ENCODE measurements around the gene HLA-DPA1. TPM values are rescaled to one million over a fixed set of nuclear protein-coding genes. Genes with fewer than 3 reads are reported as not detected.

Gene HLA-DPA1
- not detected in 2 replicates for total RNA-seq (2014; rRNA removed; shearing (Covaris generic))

DNA sequence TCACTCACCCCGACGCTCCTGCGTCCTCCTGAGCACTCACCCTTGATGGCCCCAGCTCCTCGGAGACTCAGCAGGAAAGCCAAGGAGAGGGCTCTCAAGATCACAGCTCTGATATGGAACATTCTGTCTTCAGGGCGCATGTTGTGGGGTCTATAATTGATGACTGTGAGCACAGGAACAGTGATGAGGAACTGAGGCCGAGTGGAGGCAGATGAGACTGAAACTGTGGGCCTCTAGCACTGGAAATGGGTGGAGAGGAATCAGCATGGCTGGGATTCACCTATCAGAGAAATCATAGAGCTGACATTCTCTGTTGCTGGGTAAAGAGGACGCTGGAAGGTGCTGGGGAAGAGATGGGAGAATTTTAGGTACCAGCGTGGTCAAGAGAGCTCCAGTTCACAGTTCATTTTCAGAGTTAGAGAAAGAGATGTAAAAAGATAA is at the start of gene HLA-DPA1:
Gene HLA-DPA1, minus strand, starts transcription at position 219 of the 441 bp plus-strand sequence.
- DNase-seq (ENCODE audit: low read depth in 1 of 2, low spot score in 2 of 2) = no peak

GRCh38 chr6:33123181-33123580 is 49.7 kb upstream of the HLA-DPA1 start:
- no peak for DNase-seq (ENCODE audit: low read depth in 1 of 2, low spot score in 2 of 2)
- H3K27ac ChIP-seq = no peak overlapping the region
- H3K36me3 ChIP-seq = no peaks in the 10 kb centered on the region
- no peak overlapping the region for H3K4me3 ChIP-seq
- H3K4me1 ChIP-seq (replicated peaks) = no peaks in the 10 kb centered on the region
- H3K9me3 ChIP-seq (replicated peaks) = peaks cover 14% of the 10 kb centered on the region
- peaks cover 15% of the 10 kb centered on the region for H3K27me3 ChIP-seq (replicated peaks)

More for the DNA sequence above, at the start of gene HLA-DPA1:
- Histone ChIP-seq H3K27ac (no peak within 1 kb of the TSS), H3K4me3 (no peak within 1 kb of the TSS), H3K4me1 (replicated peaks) (no peaks in the 10 kb centered on the region), H3K9me3 (replicated peaks) (no peaks in the 10 kb centered on the region), H3K27me3 (replicated peaks) (peaks cover 23% of the 10 kb centered on the region; the same call in 1 of the 2 replicates), H3K36me3 (no peaks in the 10 kb centered on the region)

DNA sequence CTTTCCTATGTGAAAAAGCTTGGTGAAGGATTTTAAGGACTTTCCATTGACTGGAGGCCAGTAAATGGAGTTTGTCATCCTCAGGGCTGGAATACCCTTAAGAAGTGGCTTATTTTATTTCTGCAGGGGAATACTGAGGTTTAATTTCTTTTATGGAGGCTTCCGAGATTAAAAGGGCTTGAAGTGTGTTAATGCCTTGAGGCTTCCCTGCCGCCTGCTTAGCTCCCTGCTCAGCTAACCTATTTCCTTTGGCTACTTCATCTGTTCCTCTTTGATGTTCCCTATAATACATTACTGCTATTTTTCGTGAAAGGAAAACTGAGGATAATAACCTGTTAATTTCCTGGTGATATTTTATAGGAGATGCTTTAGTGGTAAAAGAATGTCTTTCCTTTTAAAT is 46.6 kb upstream of the HLA-DPA1 start:
- Histone ChIP-seq H3K27ac (no peak overlapping the region), H3K36me3 (no peaks in the 10 kb centered on the region), H3K4me1 (replicated peaks) (no peaks in the 10 kb centered on the region), H3K27me3 (replicated peaks) (peaks cover 31% of the 10 kb centered on the region), H3K9me3 (replicated peaks) (peaks cover 13% of the 10 kb centered on the region), H3K4me3 (no peak overlapping the region)
- no peak for DNase-seq (ENCODE audit: low read depth in 1 of 2, low spot score in 2 of 2)

DNA sequence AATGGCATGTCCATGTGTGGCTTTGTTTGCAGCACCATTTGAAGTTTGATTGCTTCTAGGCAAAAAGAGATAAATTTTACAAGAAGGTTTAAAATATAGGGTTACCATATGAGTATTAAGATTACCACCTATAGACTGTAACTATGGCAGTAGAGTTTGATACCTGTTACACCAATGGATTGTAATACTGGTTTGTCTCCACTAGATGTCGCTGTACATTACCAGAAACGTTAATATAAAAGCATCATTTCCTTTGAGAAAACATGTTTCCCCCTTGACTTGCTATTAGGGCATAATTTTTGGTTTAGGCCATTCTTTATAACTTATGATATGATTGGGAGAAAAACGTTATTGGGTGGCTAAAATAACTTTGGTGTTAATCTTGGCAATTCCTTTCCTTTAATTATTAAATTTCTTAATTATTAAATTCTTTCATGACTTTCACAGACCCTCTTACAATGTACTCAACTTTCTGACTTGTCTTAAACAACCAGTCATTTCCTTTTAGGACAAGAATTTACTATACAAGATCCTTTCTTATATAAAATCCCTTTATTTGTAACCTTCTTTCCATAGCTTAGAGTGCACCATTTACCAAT is 45.2 kb upstream of the HLA-DPA1 start:
- no peaks in the 10 kb centered on the region for H3K4me1 ChIP-seq (replicated peaks)
- H3K27me3 ChIP-seq (replicated peaks) = peaks cover 31% of the 10 kb centered on the region
- H3K9me3 ChIP-seq (replicated peaks) = peaks cover 3% of the 10 kb centered on the region
- no peak overlapping the region for H3K27ac ChIP-seq
- peak in 1 of 2 experiments; percentile 13 for DNase-seq (ENCODE audit: low read depth in 1 of 2, low spot score in 2 of 2)
- no peaks in the 10 kb centered on the region for H3K36me3 ChIP-seq
- H3K4me3 ChIP-seq = no peak overlapping the region

GRCh38 chr6:33117811-33118277 is 44.4 kb upstream of the HLA-DPA1 start:
- Histone ChIP-seq H3K27ac (no peak overlapping the region), H3K4me3 (no peak overlapping the region), H3K4me1 (replicated peaks) (no peaks in the 10 kb centered on the region), H3K9me3 (replicated peaks) (no peaks in the 10 kb centered on the region), H3K27me3 (replicated peaks) (peaks cover 31% of the 10 kb centered on the region), H3K36me3 (no peaks in the 10 kb centered on the region)
- DNase-seq (ENCODE audit: low read depth in 1 of 2, low spot score in 2 of 2) = no peak

- Histone ChIP-seq H3K4me3 (no peak overlapping the region), H3K27ac (no peak overlapping the region), H3K27me3 (replicated peaks) (peaks cover 31% of the 10 kb centered on the region), H3K9me3 (replicated peaks) (no peaks in the 10 kb centered on the region), H3K4me1 (replicated peaks) (no peaks in the 10 kb centered on the region), H3K36me3 (no peaks in the 10 kb centered on the region)
- DNase-seq (ENCODE audit: low read depth in 1 of 2, low spot score in 2 of 2) = no peak
These were observed 43.6 kb upstream of the HLA-DPA1 start for GRCh38 chr6:33116841-33117711.

- H3K27ac ChIP-seq = no peak overlapping the region
- DNase-seq (ENCODE audit: low read depth in 1 of 2, low spot score in 2 of 2) = no peak
- no peak overlapping the region for H3K4me3 ChIP-seq
- H3K9me3 ChIP-seq (replicated peaks) = no peaks in the 10 kb centered on the region
- no peaks in the 10 kb centered on the region for H3K4me1 ChIP-seq (replicated peaks)
- H3K36me3 ChIP-seq = no peaks in the 10 kb centered on the region
- peaks cover 31% of the 10 kb centered on the region for H3K27me3 ChIP-seq (replicated peaks)
These were observed 43.0 kb upstream of the HLA-DPA1 start for GRCh38 chr6:33116417-33116816.

DNA sequence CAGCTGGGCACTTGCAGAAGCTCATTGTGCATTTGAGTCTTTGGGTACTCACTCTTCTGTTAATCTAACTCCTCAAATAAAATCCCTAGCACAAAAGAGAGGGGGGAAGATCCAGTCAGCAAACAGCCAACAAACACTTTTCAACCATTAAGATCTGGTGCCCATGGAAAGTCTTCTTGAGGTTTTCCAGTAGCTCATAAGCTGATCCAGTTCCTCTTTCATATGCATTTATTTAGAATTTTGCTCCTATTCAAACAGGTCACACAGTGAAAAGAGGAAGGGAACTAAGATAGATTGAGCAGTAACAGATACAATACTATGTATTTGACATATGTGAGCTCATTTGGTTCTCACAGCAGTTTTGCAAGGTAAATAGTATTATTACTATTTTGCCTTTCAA is 41.0 kb upstream of the HLA-DPA1 start:
- peaks cover 27% of the 10 kb centered on the region for H3K27me3 ChIP-seq (replicated peaks)
- H3K4me1 ChIP-seq (replicated peaks) = no peaks in the 10 kb centered on the region
- no peaks in the 10 kb centered on the region for H3K9me3 ChIP-seq (replicated peaks)
- H3K27ac ChIP-seq = no peak overlapping the region
- no peak overlapping the region for H3K4me3 ChIP-seq
- H3K36me3 ChIP-seq = no peaks in the 10 kb centered on the region
- no peak for DNase-seq (ENCODE audit: low read depth in 1 of 2, low spot score in 2 of 2)

GRCh38 chr6:33113755-33114154 is 40.3 kb upstream of the HLA-DPA1 start:
- Histone ChIP-seq H3K4me1 (replicated peaks) (no peaks in the 10 kb centered on the region), H3K36me3 (no peaks in the 10 kb centered on the region), H3K4me3 (no peak overlapping the region), H3K9me3 (replicated peaks) (no peaks in the 10 kb centered on the region), H3K27me3 (replicated peaks) (peaks cover 30% of the 10 kb centered on the region), H3K27ac (no peak overlapping the region)
- DNase-seq (ENCODE audit: low read depth in 1 of 2, low spot score in 2 of 2) = no peak

- Histone ChIP-seq H3K4me1 (replicated peaks) (no peaks in the 10 kb centered on the region), H3K4me3 (no peak overlapping the region), H3K27ac (no peak overlapping the region), H3K27me3 (replicated peaks) (peaks cover 17% of the 10 kb centered on the region), H3K36me3 (no peaks in the 10 kb centered on the region), H3K9me3 (replicated peaks) (no peaks in the 10 kb centered on the region)
- DNase-seq (ENCODE audit: low read depth in 1 of 2, low spot score in 2 of 2) = peak in 1 of 2 experiments; percentile 25
These were observed 38.7 kb upstream of the HLA-DPA1 start for GRCh38 chr6:33112148-33112547.

- no peak overlapping the region for H3K4me3 ChIP-seq
- H3K36me3 ChIP-seq = no peaks in the 10 kb centered on the region
- H3K27me3 ChIP-seq (replicated peaks) = peaks cover 8% of the 10 kb centered on the region
- H3K4me1 ChIP-seq (replicated peaks) = no peaks in the 10 kb centered on the region
- no peak for DNase-seq (ENCODE audit: low read depth in 1 of 2, low spot score in 2 of 2)
- H3K27ac ChIP-seq = no peak overlapping the region
- no peaks in the 10 kb centered on the region for H3K9me3 ChIP-seq (replicated peaks)
These were observed 34.9 kb upstream of the HLA-DPA1 start for GRCh38 chr6:33108307-33108706.

DNA sequence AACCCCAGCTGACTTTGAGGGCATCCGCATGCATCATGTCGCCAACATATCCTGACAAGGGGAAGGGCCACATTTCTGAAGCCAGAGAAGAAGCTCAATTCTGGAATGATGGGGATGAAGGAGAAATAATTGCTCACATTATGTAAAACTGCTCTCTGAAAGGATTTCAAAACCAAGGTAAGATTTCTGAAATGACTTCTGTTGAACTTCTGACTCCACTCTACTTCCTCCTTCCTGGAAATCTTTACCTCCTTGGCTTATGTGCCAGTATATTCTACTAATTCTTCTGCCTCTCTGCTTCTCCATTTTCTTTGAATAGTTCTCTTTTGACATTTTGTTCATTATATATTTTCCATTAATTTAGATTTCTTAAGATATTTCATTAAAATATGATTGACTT is 34.2 kb upstream of the HLA-DPA1 start:
- Histone ChIP-seq H3K4me3 (no peak overlapping the region), H3K27me3 (replicated peaks) (peaks cover 8% of the 10 kb centered on the region), H3K36me3 (no peaks in the 10 kb centered on the region), H3K27ac (no peak overlapping the region), H3K9me3 (replicated peaks) (no peaks in the 10 kb centered on the region), H3K4me1 (replicated peaks) (no peaks in the 10 kb centered on the region)
- DNase-seq (ENCODE audit: low read depth in 1 of 2, low spot score in 2 of 2) = no peak

- no peak overlapping the region for H3K27ac ChIP-seq
- H3K27me3 ChIP-seq (replicated peaks) = peaks cover 8% of the 10 kb centered on the region
- H3K36me3 ChIP-seq = no peaks in the 10 kb centered on the region
- 0 out of 2 replicates have a peak, but pooled peaks cover 6% of the 10 kb centered on the region for H3K9me3 ChIP-seq (replicated peaks)
- H3K4me1 ChIP-seq (replicated peaks) = no peaks in the 10 kb centered on the region
- no peak for DNase-seq (ENCODE audit: low read depth in 1 of 2, low spot score in 2 of 2)
- no peak overlapping the region for H3K4me3 ChIP-seq
These were observed 32.7 kb upstream of the HLA-DPA1 start for GRCh38 chr6:33105916-33106871.
